ENCODE results near the gene ATOH8. TPM values are rescaled to one million over a fixed set of nuclear protein-coding genes. Genes with fewer than 3 reads are reported as not detected.
A peak's percentile ranks its signal among the peaks of the same experiment; 100 is the strongest.

The ATOH8 gene
- total and polyA plus RNA-seq, 2 donors (not counting 3 experiments of a cell fraction or from before 2014, with no cell fraction given), result 10.3 to 12.8 TPM

DNA sequence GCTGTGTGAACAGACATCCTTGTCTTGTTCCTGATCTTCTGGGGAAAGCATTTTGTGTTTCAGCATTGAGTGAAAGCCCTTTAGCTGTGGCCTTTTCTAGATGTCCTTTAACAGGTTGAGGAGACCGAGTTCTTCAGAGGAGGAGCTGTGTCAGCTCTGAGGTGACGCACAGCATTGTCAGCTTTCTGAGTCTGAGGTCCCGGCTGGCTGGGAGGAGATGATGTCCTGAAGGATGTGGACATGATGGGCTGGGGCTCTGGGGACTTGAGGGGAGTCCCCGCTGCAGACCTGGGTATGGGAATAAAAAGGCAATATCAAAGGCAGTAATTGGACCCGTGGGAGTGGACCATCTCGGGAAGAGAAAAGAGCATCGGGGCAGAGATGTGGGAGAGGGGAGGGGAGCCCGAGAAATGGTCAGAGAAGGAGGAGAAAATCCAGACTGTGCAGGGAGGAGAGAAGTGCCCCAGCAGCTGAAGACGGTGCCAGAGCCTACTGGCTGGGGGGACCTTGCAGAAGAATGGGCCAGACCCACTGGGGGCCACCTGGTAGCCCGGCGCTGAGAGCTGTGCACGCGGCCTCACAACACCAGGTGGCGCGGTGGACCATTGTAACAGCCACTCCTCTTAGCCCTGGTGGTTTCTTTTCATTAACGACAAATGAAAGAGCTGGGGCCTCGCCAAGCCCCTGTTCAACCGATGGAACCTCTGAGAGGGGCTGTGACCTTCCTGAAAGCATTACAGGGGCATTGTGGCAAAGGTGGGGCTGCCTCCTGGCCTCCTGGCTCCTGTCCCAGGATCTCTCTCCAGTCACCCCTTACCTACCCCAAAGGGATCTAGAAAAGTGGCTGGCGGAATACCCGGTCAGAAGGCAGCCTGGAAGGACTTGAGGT lies 73.4 kb downstream of the ATOH8 start:
- H3K9ac ChIP-seq (replicated peaks; ENCODE audit: extremely low read depth, insufficient read depth, low read length), result no peak overlapping the region
- no peaks in the 10 kb centered on the region for H3K9me3 ChIP-seq (replicated peaks; ENCODE audit: control insufficient read depth, insufficient read depth, low read length)
- H3K4me3 ChIP-seq (replicated peaks in 1 of 3; ENCODE audit: insufficient read depth in 1 of 3, low read depth in 1 of 3, low read length in 3 of 3), result no peak overlapping the region
- no peaks in the 10 kb centered on the region for H3K9me1 ChIP-seq (replicated peaks; ENCODE audit: control insufficient read depth, extremely low read depth, insufficient read depth, low read length)
- no peaks in the 10 kb centered on the region for H3K36me3 ChIP-seq (ENCODE audit: control insufficient read depth in 2 of 2, extremely low read depth in 1 of 2, insufficient read depth in 2 of 2, low read length in 2 of 2)
- ChIA-PET POLR2A (interaction anchor here (0.5 to 1.2 kb wide), 6 partner anchors 52 to 279 kb away, joined by 3 to 5 read pairs (median 4); partner anchors contain the start of genes POLR1A and PTCD3), CTCF (interaction anchor here (0.5 to 12.5 kb wide), 103 partner anchors 8 to 554 kb away, joined by 3 to 541 read pairs (median 5); partner anchors contain the start of genes ATOH8, POLR1A, PTCD3 and ST3GAL5)
- dilution Hi-C loops (cut with MboI; ENCODE audit: extremely low pct_ligation_motif_present, low sequenced_read_pairs) (no loop called here), intact Hi-C loops (cut with micrococcal nuclease) (loop anchor here (1.0 kb wide), 3 partner anchors 62 to 253 kb away; no protein-coding TSS in a partner anchor)
- no peak overlapping the region for H3K4me2 ChIP-seq (ENCODE audit: insufficient read depth, low read length)
- H3K27me3 ChIP-seq (ENCODE audit: control insufficient read depth in 2 of 2, insufficient read depth in 2 of 2, low read length in 2 of 2), result peaks cover 0 to 2% of the 10 kb centered on the region in 2 experiments
- no peaks in the 10 kb centered on the region for H3K4me1 ChIP-seq (ENCODE audit: control insufficient read depth, extremely low read depth, insufficient read depth, low read length)
- DNase-seq (ENCODE audit: low read depth, low spot score) (peak; percentile 61), FAIRE-seq (peak; percentile 80)
- peak overlapping the region; percentile 23 for H2AFZ ChIP-seq (ENCODE audit: low read depth, low read length)
- no peaks in the 10 kb centered on the region for H3K79me2 ChIP-seq (ENCODE audit: control insufficient read depth, insufficient read depth, low read length)
- no peaks in the 10 kb centered on the region for H4K20me1 ChIP-seq (replicated peaks; ENCODE audit: control insufficient read depth, extremely low read depth, insufficient read depth, low read length)
- TF ChIP-seq, protein P1, sequence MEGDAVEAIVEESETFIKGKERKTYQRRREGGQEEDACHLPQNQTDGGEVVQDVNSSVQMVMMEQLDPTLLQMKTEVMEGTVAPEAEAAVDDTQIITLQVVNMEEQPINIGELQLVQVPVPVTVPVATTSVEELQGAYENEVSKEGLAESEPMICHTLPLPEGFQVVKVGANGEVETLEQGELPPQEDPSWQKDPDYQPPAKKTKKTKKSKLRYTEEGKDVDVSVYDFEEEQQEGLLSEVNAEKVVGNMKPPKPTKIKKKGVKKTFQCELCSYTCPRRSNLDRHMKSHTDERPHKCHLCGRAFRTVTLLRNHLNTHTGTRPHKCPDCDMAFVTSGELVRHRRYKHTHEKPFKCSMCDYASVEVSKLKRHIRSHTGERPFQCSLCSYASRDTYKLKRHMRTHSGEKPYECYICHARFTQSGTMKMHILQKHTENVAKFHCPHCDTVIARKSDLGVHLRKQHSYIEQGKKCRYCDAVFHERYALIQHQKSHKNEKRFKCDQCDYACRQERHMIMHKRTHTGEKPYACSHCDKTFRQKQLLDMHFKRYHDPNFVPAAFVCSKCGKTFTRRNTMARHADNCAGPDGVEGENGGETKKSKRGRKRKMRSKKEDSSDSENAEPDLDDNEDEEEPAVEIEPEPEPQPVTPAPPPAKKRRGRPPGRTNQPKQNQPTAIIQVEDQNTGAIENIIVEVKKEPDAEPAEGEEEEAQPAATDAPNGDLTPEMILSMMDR (IDR thresholded peaks at IDR 0.05; ENCODE audit: extremely low read depth in 1 of 2, insufficient read depth in 1 of 2, low read depth in 1 of 2, low read length in 2 of 2), result peak; percentile 71 to 92
- no peak for TF ChIP-seq EZH2 (IDR thresholded peaks at IDR 0.05; ENCODE audit: borderline replicate concordance, low read depth, low read length, severe bottlenecking)
- H3K27ac ChIP-seq (ENCODE audit: insufficient read depth, low read depth, low read length), result no peak overlapping the region
- BruUV-seq (replicated peaks), result no TSS peak

Data from endothelial cell of umbilical vein (primary cell).